Glomerular visceral epithelial cell (primary cell): ENCODE data around the gene GPATCH3.
"Not testable (repeated sequence)": the region's sequence is repeated elsewhere in the genome, so short reads cannot be mapped to it uniquely, and the experiment has no call there.

Source experiments
- DNase-seq: peaks from one replicate; pipeline ENCODE4 v3.0.0-alpha.2; 2016; ENCODE audit errors: extremely low spot score

GPATCH3 gene

DNA sequence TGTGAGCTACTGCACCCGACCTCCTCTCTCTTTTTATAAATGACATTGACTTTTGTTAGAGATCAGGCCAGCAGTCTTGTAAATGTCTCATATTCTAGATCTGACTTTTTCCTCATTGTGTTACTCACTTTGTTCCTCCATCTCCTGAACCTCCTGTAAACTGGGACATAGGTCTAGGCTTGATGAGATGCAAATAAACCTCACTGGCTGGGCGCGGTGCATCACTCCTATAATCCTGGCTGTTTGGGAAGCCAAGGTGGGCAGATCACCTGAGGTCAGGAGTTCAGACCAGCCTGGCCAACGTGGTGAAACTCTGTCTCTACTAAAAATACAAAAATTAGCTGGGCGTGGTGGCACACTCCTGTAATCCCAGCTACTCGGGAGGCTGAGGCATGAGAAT is 52.4 kb downstream of the GPATCH3 start:
- DNase-seq, result not testable (repeated sequence)

DNA sequence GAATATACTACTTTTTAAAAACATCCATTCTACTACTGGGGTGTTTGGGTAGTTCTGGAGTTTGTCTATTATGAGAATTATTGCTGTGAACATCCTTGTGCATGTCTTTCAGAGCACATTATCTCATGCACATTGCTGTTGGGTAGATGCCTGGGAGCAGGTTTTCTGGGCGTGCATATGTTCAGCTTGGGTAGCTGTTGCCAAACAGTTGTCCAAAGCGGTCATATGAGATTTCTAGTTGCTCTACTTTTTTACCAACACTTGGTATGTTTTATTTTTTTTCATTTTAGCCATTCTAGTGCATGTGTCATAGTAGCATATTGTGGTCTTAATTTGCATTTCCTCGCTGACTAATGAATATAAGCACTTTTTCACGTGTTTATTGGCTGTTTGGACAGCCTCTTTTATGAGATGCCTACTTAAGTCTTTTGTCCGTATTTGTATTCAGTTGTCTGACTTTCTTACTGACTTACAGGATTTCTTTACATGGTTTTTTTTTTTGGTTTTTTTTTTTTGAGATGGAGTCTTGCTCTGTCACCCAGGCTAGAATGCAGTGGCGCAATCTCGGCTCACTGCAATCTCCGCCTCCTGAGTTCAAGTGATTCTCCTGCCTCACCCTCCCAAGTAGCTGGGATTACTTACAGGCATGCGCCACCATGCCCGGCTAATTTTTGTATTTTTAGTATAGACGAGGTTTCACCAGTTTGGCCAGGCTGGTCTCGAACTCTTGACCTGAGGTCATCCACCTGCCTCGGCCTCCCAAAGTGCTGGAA is 55.7 kb downstream of the GPATCH3 start:
- no peak for DNase-seq
